Natural killer cell (primary cell): ENCODE results near the gene ACAD9. TPM values are rescaled to one million over a fixed set of nuclear protein-coding genes. Genes with fewer than 3 reads are reported as not detected.

Source experiments
- ATAC-seq, 3 donors: fragments of 150-1000 bp in 2 of 3; fragments of 200-7000 bp in 1 of 3; cut with Tn5 transposase; 1 replicate in 1 of 3; 2 replicates in 2 of 3; pipeline ENCODE4 v1.10.0; 2021; ENCODE audit warnings: mild to moderate bottlenecking in 2 of 3, moderate library complexity in 2 of 3
- DNase-seq, 2 donors: peaks; one replicate each; pipeline versions ENCODE4 v3.0.0 to v3.0.0-alpha.2; 2013 to 2021; ENCODE audit warnings: mixed read lengths in 1 of 2
- H3K27ac ChIP-seq: one replicate; pipeline ENCODE4 v1.5.1; 2013; ENCODE audit warnings: mild to moderate bottlenecking, low read length
- H3K27me3 ChIP-seq: one replicate; pipeline ENCODE4 v1.6.1; 2013; ENCODE audit warnings: low read length; ENCODE audit not compliant: control insufficient read depth, insufficient read depth
- H3K36me3 ChIP-seq: one replicate; pipeline ENCODE4 v1.6.1; 2013; ENCODE audit warnings: low read length; ENCODE audit not compliant: control insufficient read depth, insufficient read depth
- H3K4me1 ChIP-seq: one replicate; pipeline ENCODE4 v1.6.1; 2013; ENCODE audit warnings: low read length; ENCODE audit not compliant: control insufficient read depth, insufficient read depth
- H3K4me3 ChIP-seq: one replicate; pipeline ENCODE4 v1.5.1; 2013; ENCODE audit warnings: low read length
- H3K9me3 ChIP-seq: one replicate; pipeline ENCODE4 v1.6.1; 2013; ENCODE audit warnings: low read length; ENCODE audit not compliant: control insufficient read depth, insufficient read depth
- H3K27ac Mint-ChIP-seq, 2 donors: one replicate each; pipeline ENCODE4 v1.8.0; 2022; ENCODE audit warnings: mild to moderate bottlenecking in 2 of 2, mixed read lengths in 2 of 2, moderate library complexity in 1 of 2
- H3K27me3 Mint-ChIP-seq, 2 donors: one replicate each; pipeline ENCODE4 v1.8.0; 2022; ENCODE audit warnings: low read depth in 2 of 2, mixed read lengths in 2 of 2
- H3K36me3 Mint-ChIP-seq: one replicate; pipeline ENCODE4 v1.8.0; 2022; ENCODE audit warnings: mixed read lengths
- H3K4me1 Mint-ChIP-seq, 2 donors: one replicate each; pipeline ENCODE4 v1.8.0; 2022; ENCODE audit warnings: mixed read lengths in 2 of 2
- H3K4me3 Mint-ChIP-seq: one replicate; pipeline ENCODE4 v1.8.0; 2022; ENCODE audit warnings: mild to moderate bottlenecking, moderate library complexity, mixed read lengths
- H3K9me3 Mint-ChIP-seq, 2 donors: one replicate each; pipeline ENCODE4 v1.8.0; 2022; ENCODE audit warnings: mixed read lengths in 2 of 2
- WGBS: methylation state at CpG from one replicate; pipeline ENCODE4 v1.1.7; 2013; ENCODE audit warnings: missing lambda C conversion rate; ENCODE audit not compliant: insufficient coverage; 5-methylcytosine and 5-hydroxymethylcytosine counted together
- intact Hi-C: fragments of 100-400 bp; cut with micrococcal nuclease; formaldehyde crosslinking; loops from one replicate; pipeline ENCODE4 v1.14.2; 2022
- total RNA-seq, 4 donors: library from RNA; stranded (reverse); fragments of 120-200 nt in 1 of 4; gene quantifications; one replicate each; pipeline versions ENCODE4 v1.2.3 to v1.2.4, GENCODE V29; 2013 to 2022
- TF ChIP-seq, protein P1 (sequence below): fragments of 200-600 bp; IDR thresholded peaks from one replicate; pipeline ENCODE4 v1.8.0; 2022; ENCODE audit warnings: antibody characterized with exemption

The ACAD9 gene
- total RNA-seq, 3 donors from 2014 or later (not counting 1 experiment from before 2014, with no cell fraction given), result 43.4 to 71.3 (median 54.2) TPM

DNA sequence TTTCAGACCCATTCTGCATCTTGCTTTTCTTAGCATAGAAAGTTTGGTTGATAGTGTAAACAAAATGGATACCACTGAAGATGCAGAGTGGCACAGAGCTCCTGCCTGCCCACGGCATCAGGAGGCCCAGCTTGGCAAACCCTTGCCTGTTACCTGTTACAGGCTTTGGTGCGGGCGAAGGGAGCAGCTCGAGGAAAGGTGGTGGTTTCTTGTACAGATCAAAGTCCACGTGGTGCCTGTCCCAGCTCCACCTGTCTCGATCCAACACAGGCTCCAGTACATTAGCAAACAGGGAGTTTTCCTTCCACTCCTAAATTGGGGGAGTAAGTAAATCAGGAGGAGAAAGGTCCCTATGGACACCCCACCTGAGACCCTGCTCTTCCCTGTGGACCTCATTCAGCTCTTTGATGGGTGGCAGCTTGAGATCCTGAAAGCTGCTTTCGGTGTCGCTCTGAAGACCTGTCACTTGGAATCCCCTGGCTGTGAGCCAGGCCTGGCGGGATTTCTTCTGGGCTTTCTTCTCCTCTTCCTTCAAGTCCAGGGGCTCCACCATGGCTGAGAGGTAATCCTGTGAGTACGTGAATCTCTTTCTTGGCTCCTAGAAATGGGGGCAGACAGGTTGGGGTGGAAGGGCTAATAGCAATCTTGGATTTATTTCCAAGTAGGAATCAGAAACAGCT, 35.7 kb downstream of the ACAD9 start:
- TF ChIP-seq, protein P1, sequence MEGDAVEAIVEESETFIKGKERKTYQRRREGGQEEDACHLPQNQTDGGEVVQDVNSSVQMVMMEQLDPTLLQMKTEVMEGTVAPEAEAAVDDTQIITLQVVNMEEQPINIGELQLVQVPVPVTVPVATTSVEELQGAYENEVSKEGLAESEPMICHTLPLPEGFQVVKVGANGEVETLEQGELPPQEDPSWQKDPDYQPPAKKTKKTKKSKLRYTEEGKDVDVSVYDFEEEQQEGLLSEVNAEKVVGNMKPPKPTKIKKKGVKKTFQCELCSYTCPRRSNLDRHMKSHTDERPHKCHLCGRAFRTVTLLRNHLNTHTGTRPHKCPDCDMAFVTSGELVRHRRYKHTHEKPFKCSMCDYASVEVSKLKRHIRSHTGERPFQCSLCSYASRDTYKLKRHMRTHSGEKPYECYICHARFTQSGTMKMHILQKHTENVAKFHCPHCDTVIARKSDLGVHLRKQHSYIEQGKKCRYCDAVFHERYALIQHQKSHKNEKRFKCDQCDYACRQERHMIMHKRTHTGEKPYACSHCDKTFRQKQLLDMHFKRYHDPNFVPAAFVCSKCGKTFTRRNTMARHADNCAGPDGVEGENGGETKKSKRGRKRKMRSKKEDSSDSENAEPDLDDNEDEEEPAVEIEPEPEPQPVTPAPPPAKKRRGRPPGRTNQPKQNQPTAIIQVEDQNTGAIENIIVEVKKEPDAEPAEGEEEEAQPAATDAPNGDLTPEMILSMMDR, result no peak
- Histone ChIP-seq H3K4me1 (no peaks in the 10 kb centered on the region), H3K9me3 (no peaks in the 10 kb centered on the region), H3K36me3 (peaks cover 43% of the 10 kb centered on the region), H3K27me3 (no peaks in the 10 kb centered on the region), H3K27ac (no peak overlapping the region), H3K4me3 (no peak overlapping the region)
- intact Hi-C loops, result no loop called here
- ATAC-seq, result no peak
- no peaks in the 10 kb centered on the region for H3K9me3 Mint-ChIP-seq
- H3K36me3 Mint-ChIP-seq, result no peaks in the 10 kb centered on the region
- DNase-seq, result no peak
- H3K4me1 Mint-ChIP-seq, result no peaks in the 10 kb centered on the region
- H3K27me3 Mint-ChIP-seq, result no peaks in the 10 kb centered on the region
- H3K4me3 Mint-ChIP-seq, result no peak overlapping the region
- WGBS, result 89% methylated on average over 9 of the region's 10 CpGs
- H3K27ac Mint-ChIP-seq, result peak overlapping the region in 1 of 2 donors; percentile 44

DNA sequence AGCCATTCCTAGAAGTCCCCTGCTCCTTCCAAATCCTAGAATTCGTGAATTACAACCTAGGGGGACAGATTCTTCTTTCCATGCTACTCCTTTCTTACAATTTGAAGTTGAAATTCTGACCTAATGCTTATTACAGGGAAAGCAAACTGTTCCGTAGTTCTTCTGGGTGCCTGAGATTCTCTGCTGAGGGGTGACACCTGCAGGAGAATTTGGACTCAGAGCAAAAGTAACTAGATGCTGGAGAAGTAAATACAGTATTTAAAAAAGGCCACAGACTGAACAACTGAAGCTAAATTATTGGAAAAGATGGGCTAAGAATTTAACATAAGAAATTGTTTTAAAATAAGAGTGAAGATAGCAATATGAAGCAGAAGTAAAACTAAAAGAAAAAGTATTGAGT, 37.9 kb downstream of the ACAD9 start:
- TF ChIP-seq, protein P1, result no peak
- DNase-seq (no peak), ATAC-seq (no peak)
- Histone ChIP-seq H3K4me3 (no peak overlapping the region), H3K36me3 (peaks cover 35% of the 10 kb centered on the region), H3K4me1 (no peaks in the 10 kb centered on the region), H3K27me3 (no peaks in the 10 kb centered on the region), H3K27ac (no peak overlapping the region), H3K9me3 (no peaks in the 10 kb centered on the region)
- Mint-ChIP-seq H3K9me3 (peaks cover 0 to 2% of the 10 kb centered on the region in 2 donors), H3K4me1 (no peaks in the 10 kb centered on the region), H3K27me3 (no peaks in the 10 kb centered on the region), H3K4me3 (no peak overlapping the region), H3K27ac (peak overlapping the region; percentile 0 to 34), H3K36me3 (no peaks in the 10 kb centered on the region)
- intact Hi-C loops, result no loop called here
- 88% methylated on average over 2 of the region's 2 CpGs for WGBS

DNA sequence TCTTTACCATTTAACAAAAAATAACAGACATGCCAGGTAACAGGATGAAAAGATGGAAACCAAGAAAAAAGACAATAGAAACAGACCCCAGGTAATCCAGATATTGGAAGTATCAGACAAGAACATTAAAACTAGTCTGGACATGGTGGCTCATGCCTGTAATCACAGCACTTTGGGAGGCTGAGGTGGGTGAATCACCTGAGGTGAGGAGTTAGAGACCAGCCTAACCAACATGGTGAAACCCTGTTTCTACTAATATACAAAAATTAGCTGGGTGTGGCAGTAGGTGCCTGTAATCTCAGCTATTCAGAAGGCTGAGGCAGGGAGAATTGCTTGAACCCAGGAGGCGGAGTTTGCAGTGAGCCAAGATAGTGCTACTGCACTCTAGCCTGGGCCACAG, 40.6 kb downstream of the ACAD9 start:
- 100% methylated on average over 1 of the region's 1 CpG for WGBS
- Histone ChIP-seq H3K4me1 (peaks cover 12% of the 10 kb centered on the region), H3K9me3 (peaks cover 2% of the 10 kb centered on the region), H3K36me3 (peaks cover 11% of the 10 kb centered on the region), H3K27ac (no peak overlapping the region), H3K27me3 (no peaks in the 10 kb centered on the region), H3K4me3 (no peak overlapping the region)
- no peaks in the 10 kb centered on the region for H3K36me3 Mint-ChIP-seq
- TF ChIP-seq, protein P1, result no peak
- no peaks in the 10 kb centered on the region for H3K27me3 Mint-ChIP-seq
- H3K27ac Mint-ChIP-seq, result peak overlapping the region; percentile 1 to 13
- peaks cover 15% of the 10 kb centered on the region in 2 donors for H3K4me1 Mint-ChIP-seq
- H3K4me3 Mint-ChIP-seq, result no peak overlapping the region
- intact Hi-C loops, result no loop called here
- DNase-seq (no peak), ATAC-seq (no peak)
- peaks cover 0 to 2% of the 10 kb centered on the region in 2 donors for H3K9me3 Mint-ChIP-seq
